ENCODE measurements around the gene PPP2R2C. TPM values are rescaled to one million over a fixed set of nuclear protein-coding genes. Genes with fewer than 3 reads are reported as not detected.
A peak's percentile ranks its signal among the peaks of the same experiment; 100 is the strongest.

PPP2R2C gene
- total and polyA plus RNA-seq, 2 donors (not counting 1 experiment from before 2014, with no cell fraction given), result 0.10 to 0.17 TPM

DNA sequence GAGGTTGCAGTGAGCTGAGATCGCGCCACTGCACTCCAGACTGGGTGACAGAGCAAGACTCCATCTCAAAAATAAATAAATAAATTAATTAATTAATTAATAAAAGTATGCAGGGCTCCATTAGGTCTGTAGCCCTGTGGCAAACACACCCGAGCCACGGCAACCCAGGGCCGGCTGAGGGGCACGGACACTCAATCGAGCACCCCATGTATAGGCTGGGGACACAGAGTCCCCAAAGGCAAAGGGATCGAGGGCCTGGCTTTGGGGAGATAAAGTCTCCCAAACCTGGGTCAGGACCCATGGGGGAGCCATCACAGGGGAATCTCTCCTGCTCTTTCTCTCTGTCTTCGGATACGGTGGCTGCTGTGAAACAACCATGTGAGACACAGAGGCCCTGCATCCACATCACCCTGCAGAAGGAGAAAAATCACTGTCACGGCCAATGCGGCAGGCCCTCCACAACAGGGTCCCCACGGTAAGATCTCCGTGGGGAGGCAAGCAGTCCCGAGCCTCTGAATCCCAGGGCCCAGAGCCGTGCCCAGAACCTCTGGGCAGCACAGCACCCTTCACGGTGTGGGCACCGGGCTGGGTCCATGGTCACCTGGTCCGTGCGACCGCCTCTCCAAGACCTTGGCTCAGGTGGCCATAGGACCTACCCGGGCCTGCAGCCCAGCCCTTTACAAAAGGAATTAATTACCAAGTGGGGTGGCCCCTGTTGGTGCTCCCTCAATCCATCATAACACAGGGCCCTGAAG is 121.0 kb downstream of the PPP2R2C start:
- TF ChIP-seq, protein P1, sequence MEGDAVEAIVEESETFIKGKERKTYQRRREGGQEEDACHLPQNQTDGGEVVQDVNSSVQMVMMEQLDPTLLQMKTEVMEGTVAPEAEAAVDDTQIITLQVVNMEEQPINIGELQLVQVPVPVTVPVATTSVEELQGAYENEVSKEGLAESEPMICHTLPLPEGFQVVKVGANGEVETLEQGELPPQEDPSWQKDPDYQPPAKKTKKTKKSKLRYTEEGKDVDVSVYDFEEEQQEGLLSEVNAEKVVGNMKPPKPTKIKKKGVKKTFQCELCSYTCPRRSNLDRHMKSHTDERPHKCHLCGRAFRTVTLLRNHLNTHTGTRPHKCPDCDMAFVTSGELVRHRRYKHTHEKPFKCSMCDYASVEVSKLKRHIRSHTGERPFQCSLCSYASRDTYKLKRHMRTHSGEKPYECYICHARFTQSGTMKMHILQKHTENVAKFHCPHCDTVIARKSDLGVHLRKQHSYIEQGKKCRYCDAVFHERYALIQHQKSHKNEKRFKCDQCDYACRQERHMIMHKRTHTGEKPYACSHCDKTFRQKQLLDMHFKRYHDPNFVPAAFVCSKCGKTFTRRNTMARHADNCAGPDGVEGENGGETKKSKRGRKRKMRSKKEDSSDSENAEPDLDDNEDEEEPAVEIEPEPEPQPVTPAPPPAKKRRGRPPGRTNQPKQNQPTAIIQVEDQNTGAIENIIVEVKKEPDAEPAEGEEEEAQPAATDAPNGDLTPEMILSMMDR (conservative IDR thresholded peaks at IDR 0.05 in 1 of 2, IDR thresholded peaks at IDR 0.05 in 1 of 2; ENCODE audit: low read depth in 1 of 2, low read length in 2 of 2), result no peak
- no peak for TF ChIP-seq EZH2 (IDR thresholded peaks at IDR 0.05; ENCODE audit: low read length, missing control alignments)

DNA sequence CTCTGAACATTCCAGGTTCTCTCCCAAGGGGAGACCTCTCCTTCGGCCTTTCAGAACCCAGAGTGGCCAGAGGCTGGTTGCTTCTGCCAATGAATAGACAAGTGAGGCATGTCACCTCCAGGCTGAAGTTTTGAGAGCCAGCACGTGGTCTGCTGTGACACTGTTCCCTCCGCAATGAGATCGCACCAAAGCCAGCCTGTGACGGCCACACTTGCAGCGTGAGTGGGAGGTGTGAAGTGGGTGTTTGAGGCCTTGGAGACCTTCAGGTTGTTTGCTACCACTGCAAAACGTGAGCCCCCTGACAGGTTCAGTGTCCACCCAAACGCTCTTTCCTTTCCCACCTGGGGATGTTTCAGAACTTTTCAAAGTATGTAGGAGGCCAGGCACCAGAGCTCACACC is 121.8 kb downstream of the PPP2R2C start:
- DNase-seq (ENCODE audit: low read depth in 2 of 2), result no peak
- H3K4me2 ChIP-seq (ENCODE audit: extremely low read depth, insufficient read depth, low read length), result no peak overlapping the region
- no peaks in the 10 kb centered on the region for H3K79me2 ChIP-seq (ENCODE audit: control insufficient read depth, insufficient read depth, low read length)
- no peaks in the 10 kb centered on the region for H3K36me3 ChIP-seq (ENCODE audit: control insufficient read depth, insufficient read depth, low read length)
- no peak overlapping the region for H3K9ac ChIP-seq (ENCODE audit: insufficient read depth, low read length)
- H4K20me1 ChIP-seq (ENCODE audit: control insufficient read depth, extremely low read depth, insufficient read depth, low read length), result no peaks in the 10 kb centered on the region
- H3K4me3 ChIP-seq (replicated peaks in 1 of 4; ENCODE audit: control extremely low read depth in 1 of 4, insufficient read depth in 1 of 4, low read depth in 3 of 4, low read length in 4 of 4), result no peak overlapping the region
- H3K4me1 ChIP-seq (ENCODE audit: control insufficient read depth, extremely low read depth, insufficient read depth, low read length), result no peaks in the 10 kb centered on the region
- no peak for TF ChIP-seq EZH2 (IDR thresholded peaks at IDR 0.05; ENCODE audit: low read length, missing control alignments)
- TF ChIP-seq, protein P1 (conservative IDR thresholded peaks at IDR 0.05 in 1 of 2, IDR thresholded peaks at IDR 0.05 in 1 of 2; ENCODE audit: low read depth in 1 of 2, low read length in 2 of 2), result no peak
- H3K27ac ChIP-seq (ENCODE audit: insufficient read depth, low read length), result no peak overlapping the region
- H3K9me3 ChIP-seq (ENCODE audit: control insufficient read depth, insufficient read depth, low read depth, low read length), result no peaks in the 10 kb centered on the region
- H2AFZ ChIP-seq (ENCODE audit: low read length), result no peak overlapping the region
- H3K27me3 ChIP-seq (ENCODE audit: control insufficient read depth, insufficient read depth, low read length), result no peaks in the 10 kb centered on the region

More for the DNA sequence above, 121.0 kb downstream of the PPP2R2C start:
- no peak overlapping the region for H3K4me2 ChIP-seq (ENCODE audit: extremely low read depth, insufficient read depth, low read length)
- H3K79me2 ChIP-seq (ENCODE audit: control insufficient read depth, insufficient read depth, low read length), result no peaks in the 10 kb centered on the region
- H4K20me1 ChIP-seq (ENCODE audit: control insufficient read depth, extremely low read depth, insufficient read depth, low read length), result no peaks in the 10 kb centered on the region
- no peak for DNase-seq (ENCODE audit: low read depth in 2 of 2)
- no peak overlapping the region for H2AFZ ChIP-seq (ENCODE audit: low read length)
- no peak overlapping the region for H3K9ac ChIP-seq (ENCODE audit: insufficient read depth, low read length)
- H3K27me3 ChIP-seq (ENCODE audit: control insufficient read depth, insufficient read depth, low read length), result no peaks in the 10 kb centered on the region
- no peaks in the 10 kb centered on the region for H3K36me3 ChIP-seq (ENCODE audit: control insufficient read depth, insufficient read depth, low read length)
- H3K4me3 ChIP-seq (replicated peaks in 1 of 4; ENCODE audit: control extremely low read depth in 1 of 4, insufficient read depth in 1 of 4, low read depth in 3 of 4, low read length in 4 of 4), result no peak overlapping the region
- no peaks in the 10 kb centered on the region for H3K4me1 ChIP-seq (ENCODE audit: control insufficient read depth, extremely low read depth, insufficient read depth, low read length)
- no peaks in the 10 kb centered on the region for H3K9me3 ChIP-seq (ENCODE audit: control insufficient read depth, insufficient read depth, low read depth, low read length)
- no peak overlapping the region for H3K27ac ChIP-seq (ENCODE audit: insufficient read depth, low read length)

DNA sequence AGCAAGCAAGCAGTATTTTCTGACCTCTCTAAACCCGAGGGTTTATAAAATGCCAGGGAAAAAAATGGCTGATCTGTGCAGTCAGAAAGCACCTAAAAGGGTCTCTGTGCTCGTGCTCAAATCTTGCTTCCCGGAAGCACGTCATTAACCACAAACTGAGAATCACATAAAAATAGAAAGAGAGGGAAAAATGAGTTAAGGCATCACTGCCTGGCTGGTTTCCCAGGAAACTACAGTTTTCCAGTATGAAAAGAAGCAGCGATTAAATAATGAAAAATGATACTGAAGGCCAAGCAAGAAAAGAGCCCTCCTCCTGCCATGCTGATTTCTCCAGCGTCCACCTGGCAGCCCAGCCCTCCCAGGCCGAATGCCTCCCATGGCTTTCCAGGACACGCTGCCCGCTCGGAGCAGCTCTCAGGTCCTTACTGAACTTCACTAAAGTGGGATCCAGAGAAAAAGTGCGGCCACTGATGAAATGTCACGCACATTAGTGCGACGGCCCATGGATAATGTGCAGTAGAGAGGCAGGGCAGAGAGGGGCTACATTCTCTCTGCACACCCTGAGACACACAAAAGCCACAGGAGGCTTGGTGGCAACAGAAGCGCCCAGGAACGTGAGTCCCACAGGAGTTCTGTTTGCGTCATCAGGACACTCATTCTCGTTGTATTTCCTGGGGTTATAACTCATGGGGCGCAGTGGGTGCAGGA is 122.4 kb downstream of the PPP2R2C start:
- Histone ChIP-seq H2AFZ (ENCODE audit: low read length) (no peak overlapping the region), H3K4me2 (ENCODE audit: extremely low read depth, insufficient read depth, low read length) (no peak overlapping the region), H3K36me3 (ENCODE audit: control insufficient read depth, insufficient read depth, low read length) (no peaks in the 10 kb centered on the region)

More for the DNA sequence above, 122.4 kb downstream of the PPP2R2C start:
- H3K9ac ChIP-seq (ENCODE audit: insufficient read depth, low read length), result no peak overlapping the region
- no peak overlapping the region for H3K27ac ChIP-seq (ENCODE audit: insufficient read depth, low read length)
- no peaks in the 10 kb centered on the region for H3K27me3 ChIP-seq (ENCODE audit: control insufficient read depth, insufficient read depth, low read length)
- no peak overlapping the region for H3K4me3 ChIP-seq (replicated peaks in 1 of 4; ENCODE audit: control extremely low read depth in 1 of 4, insufficient read depth in 1 of 4, low read depth in 3 of 4, low read length in 4 of 4)
- DNase-seq (ENCODE audit: low read depth in 2 of 2), result peak in 1 of 2 donors; percentile 43
- H4K20me1 ChIP-seq (ENCODE audit: control insufficient read depth, extremely low read depth, insufficient read depth, low read length), result no peaks in the 10 kb centered on the region
- H3K9me3 ChIP-seq (ENCODE audit: control insufficient read depth, insufficient read depth, low read depth, low read length), result no peaks in the 10 kb centered on the region
- TF ChIP-seq, protein P1 (conservative IDR thresholded peaks at IDR 0.05 in 1 of 2, IDR thresholded peaks at IDR 0.05 in 1 of 2; ENCODE audit: low read depth in 1 of 2, low read length in 2 of 2), result no peak
- no peak for TF ChIP-seq EZH2 (IDR thresholded peaks at IDR 0.05; ENCODE audit: low read length, missing control alignments)
- no peaks in the 10 kb centered on the region for H3K4me1 ChIP-seq (ENCODE audit: control insufficient read depth, extremely low read depth, insufficient read depth, low read length)
- no peaks in the 10 kb centered on the region for H3K79me2 ChIP-seq (ENCODE audit: control insufficient read depth, insufficient read depth, low read length)
